K562 (cell line): ENCODE data around the gene LRP1-AS. TPM values are rescaled to one million over a fixed set of nuclear protein-coding genes. Genes with fewer than 3 reads are reported as not detected.

Experiments used
- BCLAF1 ChIP-seq, 2 experiments: fragments of 450-650 bp in 1 of 2; IDR thresholded peaks; 2 replicates each; pipeline ENCODE4 v1.6.1; 2011 to 2017; ENCODE audit warnings: low read depth in 2 of 2, antibody characterized with exemption in 1 of 2, borderline replicate concordance in 1 of 2, low read length in 1 of 2, mild to moderate bottlenecking in 1 of 2, mixed read lengths in 1 of 2; ENCODE audit not compliant: control insufficient read depth in 1 of 2
- MIER1 ChIP-seq: fragments of 450-650 bp; IDR thresholded peaks from 2 replicates; pipeline ENCODE4 v1.6.1; 2016; ENCODE audit warnings: antibody characterized with exemption, mild to moderate bottlenecking, low read depth
- SAP30 ChIP-seq: fragments of 200-600 bp; sonication (generic); IDR thresholded peaks from 2 replicates; pipeline ENCODE4 v1.6.1; 2012; ENCODE audit warnings: borderline replicate concordance, low read depth, mild to moderate bottlenecking, moderate library complexity, low read length, control low read depth, inconsistent platforms; ENCODE audit not compliant: insufficient read depth, poor library complexity, severe bottlenecking
- TCF15 ChIP-seq: fragments of 250-450 bp; sonication (Bioruptor Pico); IDR thresholded peaks from 2 replicates; pipeline ENCODE4 v1.8.0; 2022; ENCODE audit warnings: moderate library complexity, mild to moderate bottlenecking, inconsistent platforms
- ZNF282 ChIP-seq: sonication (generic); formaldehyde crosslinking; IDR thresholded peaks from 2 replicates; pipeline ENCODE4 v1.8.1; 2023; ENCODE audit warnings: missing genetic modification reagents
- polyA plus RNA-seq, 8 experiments: library from polyadenylated mRNA; depleted of rRNA in 4 of 8; stranded (reverse) in 5 of 8; unstranded in 3 of 8; fragments of >200 nt; fragmentation: Nextera tagmentation in 2 of 8; fragmentation: Illumina TruSeq in 1 of 8; extraction: Ambion mirVana in 2 of 8; extraction: Trizol in 1 of 8; gene quantifications; 2 replicates each; pipeline versions ENCODE4 v1.2.1 to v1.2.3, GENCODE V29; 2011 to 2014; ENCODE audit warnings: inconsistent platforms in 1 of 8, missing spikeins in 1 of 8
- total RNA-seq, 7 experiments: library from RNA; depleted of rRNA in 6 of 7; stranded (reverse); fragments of >200 nt in 6 of 7; fragmentation: Illumina TruSeq in 2 of 7; extraction: Trizol in 2 of 7; gene quantifications; 2 replicates each; pipeline versions ENCODE4 v1.2.1 to v1.2.3, GENCODE V29; 2011 to 2021; ENCODE audit warnings: low replicate concordance in 1 of 7
- TF ChIP-seq, protein P1 (sequence below), 2 experiments: IDR thresholded peaks; 2 replicates each; pipeline ENCODE4 v1.6.1; 2012; ENCODE audit warnings: improper control_type of control experiment in 2 of 2, low read depth in 2 of 2, low read length in 2 of 2, borderline replicate concordance in 1 of 2

The LRP1-AS gene
- total and polyA plus RNA-seq, 9 of the 15 experiments (the other 6 are each of a cell fraction or from before 2014, with no cell fraction given) = not detected

DNA sequence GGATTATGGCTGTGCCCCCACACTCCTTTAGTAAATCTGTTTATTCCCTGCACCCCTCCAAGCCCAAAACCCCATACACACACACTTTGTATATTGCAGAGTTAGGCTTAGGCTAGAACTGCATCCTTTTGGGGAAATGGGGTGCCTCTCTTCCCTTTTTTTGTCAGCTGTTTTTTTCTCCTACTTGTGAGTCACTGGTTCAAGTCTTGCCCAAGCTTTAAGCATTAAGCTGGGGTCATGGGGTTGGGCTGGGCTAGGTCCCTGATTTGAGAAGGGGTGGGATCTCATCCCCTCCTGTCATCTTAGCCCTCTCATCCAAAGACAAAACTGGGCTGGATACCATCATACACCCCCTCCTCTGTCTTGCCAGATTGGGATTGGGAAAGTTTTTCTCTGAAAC is 17.5 kb downstream of the LRP1-AS start (continued):
- no peak for TF ChIP-seq ZNF282 (CRISPR knock-in tag)
- TF ChIP-seq BCLAF1 (IDR thresholded peaks at IDR 0.05; ENCODE audit: borderline replicate concordance in 1 of 2, control insufficient read depth in 1 of 2, low read depth in 2 of 2, low read length in 1 of 2) = no peak
- TF ChIP-seq TCF15 (CRISPR knock-in tag) = no peak
- no peak for TF ChIP-seq MIER1
- TF ChIP-seq, protein P1, sequence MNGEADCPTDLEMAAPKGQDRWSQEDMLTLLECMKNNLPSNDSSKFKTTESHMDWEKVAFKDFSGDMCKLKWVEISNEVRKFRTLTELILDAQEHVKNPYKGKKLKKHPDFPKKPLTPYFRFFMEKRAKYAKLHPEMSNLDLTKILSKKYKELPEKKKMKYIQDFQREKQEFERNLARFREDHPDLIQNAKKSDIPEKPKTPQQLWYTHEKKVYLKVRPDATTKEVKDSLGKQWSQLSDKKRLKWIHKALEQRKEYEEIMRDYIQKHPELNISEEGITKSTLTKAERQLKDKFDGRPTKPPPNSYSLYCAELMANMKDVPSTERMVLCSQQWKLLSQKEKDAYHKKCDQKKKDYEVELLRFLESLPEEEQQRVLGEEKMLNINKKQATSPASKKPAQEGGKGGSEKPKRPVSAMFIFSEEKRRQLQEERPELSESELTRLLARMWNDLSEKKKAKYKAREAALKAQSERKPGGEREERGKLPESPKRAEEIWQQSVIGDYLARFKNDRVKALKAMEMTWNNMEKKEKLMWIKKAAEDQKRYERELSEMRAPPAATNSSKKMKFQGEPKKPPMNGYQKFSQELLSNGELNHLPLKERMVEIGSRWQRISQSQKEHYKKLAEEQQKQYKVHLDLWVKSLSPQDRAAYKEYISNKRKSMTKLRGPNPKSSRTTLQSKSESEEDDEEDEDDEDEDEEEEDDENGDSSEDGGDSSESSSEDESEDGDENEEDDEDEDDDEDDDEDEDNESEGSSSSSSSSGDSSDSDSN (IDR thresholded peaks at IDR 0.05; ENCODE audit: borderline replicate concordance in 1 of 2, low read depth in 2 of 2, low read length in 2 of 2) = no peak
- no peak for TF ChIP-seq SAP30
